ENCODE measurements around the gene HS3ST3B1. TPM values are rescaled to one million over a fixed set of nuclear protein-coding genes. Genes with fewer than 3 reads are reported as not detected.

The HS3ST3B1 gene
- total and polyA plus RNA-seq, 2 of the 4 experiments (the other 2 are of a cell fraction), result 3.1 to 4.3 TPM

GRCh38 chr17:14302431-14303099 is 1.7 kb downstream of the HS3ST3B1 start (continued):
- TF ChIP-seq ELK1 (IDR thresholded peaks at IDR 0.05; ENCODE audit: borderline replicate concordance, low read depth, low read length), result no peak
- TF ChIP-seq NFE2L2 (IDR thresholded peaks at IDR 0.05; ENCODE audit: low read depth, low read length), result no peak
